NB4 (cell line): ENCODE data around the gene SERPINB6.

Experiments
- DNase-seq: peaks from one replicate; pipeline ENCODE4 v3.0.0; 2010; ENCODE audit warnings: low read depth
- H3K4me3 ChIP-seq: one replicate; pipeline ENCODE4 v1.5.1; 2011; ENCODE audit warnings: mild to moderate bottlenecking, low read depth, low read length, moderate library complexity
- CTCF ChIP-seq: IDR thresholded peaks from one replicate; pipeline ENCODE4 v1.5.1; 2012; ENCODE audit warnings: low read depth, low read length
- MAX ChIP-seq: IDR thresholded peaks from 2 replicates; pipeline ENCODE4 v1.6.1; 2011; ENCODE audit warnings: low read depth, low read length
- MYC ChIP-seq: IDR thresholded peaks from 2 replicates; pipeline ENCODE4 v1.6.1; 2011; ENCODE audit warnings: low read depth, low read length
- POLR2A ChIP-seq: IDR thresholded peaks from 2 replicates; pipeline ENCODE4 v1.6.1; 2011; ENCODE audit warnings: mild to moderate bottlenecking; ENCODE audit not compliant: insufficient read length; ENCODE audit errors: extremely low read depth

The SERPINB6 gene

GRCh38 chr6:2992330-2992979 is 21.1 kb upstream of the SERPINB6 start:
- no peak for DNase-seq
- H3K4me3 ChIP-seq: no peak overlapping the region
- TF ChIP-seq MYC: no peak
- no peak for TF ChIP-seq POLR2A
- no peak for TF ChIP-seq MAX
- TF ChIP-seq CTCF: no peak

GRCh38 chr6:2990932-2991506 is 19.7 kb upstream of the SERPINB6 start:
- no peak for TF ChIP-seq MAX
- DNase-seq: no peak
- no peak overlapping the region for H3K4me3 ChIP-seq

GRCh38 chr6:2990248-2990931 is 19.0 kb upstream of the SERPINB6 start:
- TF ChIP-seq CTCF (no peak), MAX (no peak; the same call in 1 of the 2 replicates), MYC (no peak; the same call in 1 of the 2 replicates), POLR2A (no peak)
- DNase-seq: peak; percentile 40
- peak overlapping the region; percentile 65 for H3K4me3 ChIP-seq

GRCh38 chr6:2989332-2990247 is 18.2 kb upstream of the SERPINB6 start:
- peak; percentile 93 for DNase-seq
- peak overlapping the region; percentile 65 for H3K4me3 ChIP-seq
- TF ChIP-seq MYC (peak; percentile 54), CTCF (no peak), MAX (0 out of 2 replicates have a peak, but pooled peaks have one; percentile 11), POLR2A (peak; percentile 24)

- peak overlapping the region; percentile 65 for H3K4me3 ChIP-seq
- DNase-seq: peak; percentile 92
- TF ChIP-seq POLR2A: peak; percentile 48
- TF ChIP-seq MYC: peak; percentile 41
- peak; percentile 52 for TF ChIP-seq CTCF
- TF ChIP-seq MAX: peak; percentile 42
These were observed 17.3 kb upstream of the SERPINB6 start for GRCh38 chr6:2988426-2989331.
